DOHH2 (cell line): ENCODE results near the gene CTDSPL.

Experiments used
- CTCF ChIP-seq: fragments of 200-600 bp; sonication (generic); IDR thresholded peaks from one replicate; pipeline ENCODE4 v1.5.1; 2014; ENCODE audit warnings: antibody characterized with exemption, mild to moderate bottlenecking, low read depth, low read length; ENCODE audit not compliant: poor library complexity, severe bottlenecking
- EZH2phosphoT487 ChIP-seq: fragments of 200-600 bp; sonication (generic); IDR thresholded peaks from 2 replicates; pipeline ENCODE4 v1.6.1; 2017; ENCODE audit warnings: borderline replicate concordance, mild to moderate bottlenecking, antibody characterized with exemption, low read length, moderate library complexity, mixed read lengths

- TF ChIP-seq CTCF, result no peak
- TF ChIP-seq EZH2phosphoT487, result no peak
Measured at GRCh38 chr3:37833302-37834186, 28.1 kb upstream of the CTDSPL start.
